Activated naive CD4-positive, alpha-beta T cell treated with anti-CD3 and anti-CD28 coated beads, Interleukin-2, amount 50 U/mL, for 24 hours (primary cell): ENCODE results near the gene CCNY.

Experiments
- H3K27ac Mint-ChIP-seq: one replicate; pipeline ENCODE4 v1.8.0; 2021; ENCODE audit warnings: mild to moderate bottlenecking, mixed read lengths
- H3K27me3 Mint-ChIP-seq: one replicate; pipeline ENCODE4 v1.8.0; 2021; ENCODE audit warnings: mixed read lengths
- H3K36me3 Mint-ChIP-seq: one replicate; pipeline ENCODE4 v1.8.0; 2021; ENCODE audit warnings: mixed read lengths
- H3K4me1 Mint-ChIP-seq: one replicate; pipeline ENCODE4 v1.8.0; 2021; ENCODE audit warnings: mixed read lengths
- H3K4me3 Mint-ChIP-seq: one replicate; pipeline ENCODE4 v1.8.0; 2021; ENCODE audit warnings: mild to moderate bottlenecking, mixed read lengths
- H3K9me3 Mint-ChIP-seq: one replicate; pipeline ENCODE4 v1.8.0; 2021; ENCODE audit warnings: mixed read lengths

The CCNY gene

DNA sequence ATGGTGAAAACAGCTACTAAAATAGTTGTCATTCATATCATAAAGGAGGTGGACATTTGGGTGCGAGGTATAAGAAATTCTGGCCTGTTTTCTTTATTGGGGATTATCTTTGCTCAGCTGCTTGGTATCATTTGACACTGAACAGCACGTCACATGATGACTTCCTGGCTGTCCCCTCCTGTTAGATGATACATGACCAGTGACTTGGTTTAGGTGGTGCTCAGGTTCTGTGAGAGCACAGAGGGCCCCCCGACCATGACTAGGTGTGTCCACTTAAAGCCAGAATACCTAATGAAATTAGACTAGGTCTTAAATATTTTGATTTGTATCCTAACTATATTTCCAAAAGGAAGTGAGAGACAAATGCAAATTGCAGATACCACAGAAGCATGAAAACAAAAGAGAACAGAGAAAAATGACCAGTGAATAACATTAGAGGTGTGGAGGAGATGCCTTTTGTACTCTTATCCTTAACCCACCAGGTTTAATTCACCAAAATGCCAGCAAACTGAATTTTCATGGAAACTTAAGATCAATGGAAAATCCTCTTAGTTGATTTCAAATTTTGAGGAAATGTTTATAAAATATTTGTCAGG lies 218.2 kb downstream of the CCNY start:
- peaks cover 9% of the 10 kb centered on the region for H3K36me3 Mint-ChIP-seq

GRCh38 chr10:35555962-35556930 lies 219.9 kb downstream of the CCNY start:
- no peaks in the 10 kb centered on the region for H3K9me3 Mint-ChIP-seq
- H3K36me3 Mint-ChIP-seq, result peaks cover 10% of the 10 kb centered on the region
- H3K27ac Mint-ChIP-seq, result no peak overlapping the region
- no peaks in the 10 kb centered on the region for H3K27me3 Mint-ChIP-seq
- H3K4me3 Mint-ChIP-seq, result no peak overlapping the region
- peaks cover 3% of the 10 kb centered on the region for H3K4me1 Mint-ChIP-seq

More for the DNA sequence above, 218.2 kb downstream of the CCNY start:
- Mint-ChIP-seq H3K9me3 (no peaks in the 10 kb centered on the region), H3K27me3 (no peaks in the 10 kb centered on the region), H3K4me3 (no peak overlapping the region), H3K27ac (no peak overlapping the region), H3K4me1 (peaks cover 3% of the 10 kb centered on the region)

- Mint-ChIP-seq H3K27ac (no peak overlapping the region), H3K4me3 (no peak overlapping the region), H3K36me3 (peaks cover 12% of the 10 kb centered on the region), H3K9me3 (no peaks in the 10 kb centered on the region), H3K4me1 (peaks cover 5% of the 10 kb centered on the region), H3K27me3 (no peaks in the 10 kb centered on the region)
These were observed 222.0 kb downstream of the CCNY start for GRCh38 chr10:35558276-35558675.

DNA sequence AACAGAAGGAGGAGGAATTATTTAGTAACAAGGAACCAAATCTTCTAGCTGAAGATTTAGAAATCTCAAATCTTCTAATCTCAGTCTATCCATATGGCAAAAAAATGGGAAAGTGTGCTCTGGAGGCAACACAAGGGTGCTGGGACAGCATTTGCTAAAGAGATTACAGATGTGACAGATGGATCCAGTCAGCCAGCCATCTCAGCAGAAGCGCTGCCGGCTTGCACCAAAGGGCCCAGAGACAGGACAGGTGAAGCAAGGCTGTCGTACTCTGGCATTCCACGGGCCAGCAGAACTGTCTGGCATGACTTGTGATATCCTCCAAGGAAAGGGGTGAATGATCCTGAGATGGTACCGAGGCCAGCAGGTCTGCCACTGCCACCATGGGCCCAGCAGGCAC lies 223.1 kb downstream of the CCNY start:
- no peak overlapping the region for H3K4me3 Mint-ChIP-seq
- no peaks in the 10 kb centered on the region for H3K27me3 Mint-ChIP-seq
- H3K27ac Mint-ChIP-seq, result peak overlapping the region; percentile 65
- H3K4me1 Mint-ChIP-seq, result peaks cover 11% of the 10 kb centered on the region
- peaks cover 12% of the 10 kb centered on the region for H3K36me3 Mint-ChIP-seq
- H3K9me3 Mint-ChIP-seq, result no peaks in the 10 kb centered on the region

- H3K9me3 Mint-ChIP-seq, result no peaks in the 10 kb centered on the region
- H3K4me3 Mint-ChIP-seq, result no peak overlapping the region
- peaks cover 11% of the 10 kb centered on the region for H3K4me1 Mint-ChIP-seq
- H3K27me3 Mint-ChIP-seq, result no peaks in the 10 kb centered on the region
- H3K36me3 Mint-ChIP-seq, result peaks cover 14% of the 10 kb centered on the region
- H3K27ac Mint-ChIP-seq, result peak overlapping the region; percentile 77
These were observed 225.4 kb downstream of the CCNY start for GRCh38 chr10:35561715-35562114.

GRCh38 chr10:35562427-35562826 lies 226.1 kb downstream of the CCNY start:
- H3K36me3 Mint-ChIP-seq, result peaks cover 14% of the 10 kb centered on the region
- peaks cover 11% of the 10 kb centered on the region for H3K4me1 Mint-ChIP-seq
- H3K4me3 Mint-ChIP-seq, result no peak overlapping the region
- H3K27me3 Mint-ChIP-seq, result no peaks in the 10 kb centered on the region
- H3K9me3 Mint-ChIP-seq, result no peaks in the 10 kb centered on the region
- no peak overlapping the region for H3K27ac Mint-ChIP-seq

DNA sequence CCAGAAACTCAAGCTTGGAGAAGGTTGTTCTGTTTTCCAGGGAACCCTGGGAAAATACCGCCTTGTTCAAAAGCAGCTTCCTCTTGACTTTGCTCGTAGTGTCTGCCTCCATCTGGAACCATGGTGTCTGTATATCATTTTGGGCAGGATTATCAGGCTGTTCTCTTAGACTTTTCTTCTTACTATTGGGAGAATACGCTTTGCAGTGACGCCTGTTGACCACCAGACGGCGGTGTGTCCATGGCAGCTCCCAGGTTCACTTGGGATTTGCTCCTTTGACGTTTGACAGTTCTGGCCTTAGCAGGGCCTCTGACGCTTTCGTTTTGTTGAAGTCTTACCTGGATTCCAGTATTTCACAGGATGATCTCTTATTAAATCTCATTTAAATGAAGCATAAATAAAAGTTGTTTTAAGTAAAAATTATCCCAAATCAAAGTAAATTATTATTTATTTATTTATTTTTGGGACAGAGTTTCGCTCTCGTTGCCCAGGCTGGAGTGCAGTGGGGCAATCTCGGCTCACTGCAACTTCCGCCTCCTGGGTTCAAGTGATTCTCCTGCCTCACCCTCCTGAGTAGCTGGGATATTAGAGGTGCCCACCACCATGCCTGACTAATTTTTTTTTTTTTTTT lies 227.1 kb downstream of the CCNY start:
- H3K4me3 Mint-ChIP-seq, result no peak overlapping the region
- no peaks in the 10 kb centered on the region for H3K9me3 Mint-ChIP-seq
- H3K27ac Mint-ChIP-seq, result no peak overlapping the region
- H3K36me3 Mint-ChIP-seq, result peaks cover 15% of the 10 kb centered on the region
- peaks cover 11% of the 10 kb centered on the region for H3K4me1 Mint-ChIP-seq
- no peaks in the 10 kb centered on the region for H3K27me3 Mint-ChIP-seq

DNA sequence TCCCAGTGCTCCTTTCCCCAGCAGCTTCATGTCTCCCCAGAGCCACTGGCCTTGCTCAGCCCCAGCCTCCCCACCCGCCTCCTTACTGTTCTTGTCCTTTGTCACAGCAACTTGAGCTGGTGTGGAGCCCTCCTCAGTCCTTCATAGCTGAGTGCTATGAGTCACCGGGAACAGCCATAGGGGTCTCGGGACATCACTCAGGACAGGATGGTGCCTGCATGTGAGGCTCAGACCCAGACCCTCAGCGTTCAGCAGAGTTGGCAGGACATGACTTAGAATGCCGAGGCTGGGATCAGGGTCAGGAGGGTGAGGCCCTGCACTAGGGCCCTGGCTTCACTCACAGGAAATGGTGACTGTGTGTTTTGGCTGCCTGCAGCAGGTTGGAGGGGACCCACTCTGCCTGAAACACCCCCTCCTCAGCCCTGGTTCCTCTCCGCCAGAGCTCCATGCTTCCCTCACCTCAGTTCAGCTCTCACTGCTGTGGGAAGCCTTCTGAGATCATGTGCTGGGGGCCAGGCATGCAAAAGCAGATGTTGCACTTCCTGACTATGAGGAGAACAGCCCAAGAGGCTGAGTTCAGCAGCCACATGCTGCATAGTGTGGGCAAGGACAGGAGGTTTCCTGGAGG lies 228.1 kb downstream of the CCNY start:
- H3K4me3 Mint-ChIP-seq, result no peak overlapping the region
- peaks cover 16% of the 10 kb centered on the region for H3K36me3 Mint-ChIP-seq
- H3K9me3 Mint-ChIP-seq, result no peaks in the 10 kb centered on the region
- no peaks in the 10 kb centered on the region for H3K27me3 Mint-ChIP-seq
- no peak overlapping the region for H3K27ac Mint-ChIP-seq
- H3K4me1 Mint-ChIP-seq, result peaks cover 8% of the 10 kb centered on the region

GRCh38 chr10:35565602-35566081 lies 229.3 kb downstream of the CCNY start:
- Mint-ChIP-seq H3K36me3 (peaks cover 15% of the 10 kb centered on the region), H3K4me3 (no peak overlapping the region), H3K9me3 (no peaks in the 10 kb centered on the region), H3K27ac (no peak overlapping the region), H3K27me3 (no peaks in the 10 kb centered on the region), H3K4me1 (peaks cover 8% of the 10 kb centered on the region)

DNA sequence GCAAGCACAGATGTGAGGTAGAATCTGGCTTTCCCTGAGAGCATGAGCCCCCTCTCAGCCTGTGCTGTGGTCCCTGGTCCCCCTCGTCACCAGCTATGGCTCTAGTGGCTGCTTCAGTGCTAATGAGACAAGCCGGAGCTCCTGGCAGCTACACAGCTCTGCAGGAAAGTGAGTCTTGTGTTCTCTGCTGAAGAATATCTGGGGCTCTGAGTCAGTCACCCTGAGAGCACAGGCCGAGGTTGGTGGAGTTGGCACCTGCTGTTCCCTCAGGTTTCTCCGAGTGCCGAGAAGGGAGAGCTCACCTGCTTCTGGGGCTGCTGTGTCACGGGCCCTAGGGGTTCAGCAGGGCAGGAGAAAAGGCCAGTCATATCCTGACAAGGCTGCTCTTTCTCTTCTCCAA lies 231.6 kb downstream of the CCNY start:
- Mint-ChIP-seq H3K36me3 (peaks cover 19% of the 10 kb centered on the region), H3K4me3 (no peak overlapping the region), H3K27me3 (no peaks in the 10 kb centered on the region), H3K9me3 (no peaks in the 10 kb centered on the region), H3K4me1 (peaks cover 8% of the 10 kb centered on the region), H3K27ac (no peak overlapping the region)

DNA sequence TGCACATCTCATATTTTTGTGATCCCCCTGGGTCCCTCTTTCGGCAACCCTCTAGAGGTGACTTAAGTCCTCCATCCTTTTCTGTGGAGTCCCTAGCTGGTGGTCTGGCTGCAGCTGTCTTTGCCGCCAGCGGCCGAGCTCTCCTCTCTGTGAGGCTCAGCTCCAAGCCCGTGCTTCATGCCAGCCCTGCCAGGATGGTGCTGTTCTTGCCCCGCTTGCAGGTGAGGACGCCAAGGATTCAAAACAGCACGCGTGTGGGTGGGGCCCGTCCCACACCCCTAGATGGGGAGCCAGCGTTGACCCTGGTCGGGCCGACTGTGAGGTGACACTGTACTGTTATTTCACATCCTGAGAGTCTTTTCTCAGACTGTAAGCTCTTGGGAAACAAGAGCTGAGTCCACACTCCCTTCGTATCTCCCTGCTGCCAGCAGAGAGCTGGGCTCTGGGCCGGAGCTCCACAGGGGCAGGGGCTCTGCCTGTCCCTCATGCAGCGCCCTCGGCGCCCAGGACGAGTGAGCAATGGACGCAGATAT lies 232.2 kb downstream of the CCNY start:
- peaks cover 21% of the 10 kb centered on the region for H3K36me3 Mint-ChIP-seq
- H3K27me3 Mint-ChIP-seq, result no peaks in the 10 kb centered on the region
- H3K4me1 Mint-ChIP-seq, result peaks cover 4% of the 10 kb centered on the region
- H3K9me3 Mint-ChIP-seq, result no peaks in the 10 kb centered on the region
- no peak overlapping the region for H3K4me3 Mint-ChIP-seq
- no peak overlapping the region for H3K27ac Mint-ChIP-seq

GRCh38 chr10:35569111-35569707 lies 232.9 kb downstream of the CCNY start:
- Mint-ChIP-seq H3K4me3 (no peak overlapping the region), H3K27ac (no peak overlapping the region), H3K27me3 (no peaks in the 10 kb centered on the region), H3K9me3 (no peaks in the 10 kb centered on the region), H3K36me3 (peaks cover 24% of the 10 kb centered on the region), H3K4me1 (peaks cover 2% of the 10 kb centered on the region)

DNA sequence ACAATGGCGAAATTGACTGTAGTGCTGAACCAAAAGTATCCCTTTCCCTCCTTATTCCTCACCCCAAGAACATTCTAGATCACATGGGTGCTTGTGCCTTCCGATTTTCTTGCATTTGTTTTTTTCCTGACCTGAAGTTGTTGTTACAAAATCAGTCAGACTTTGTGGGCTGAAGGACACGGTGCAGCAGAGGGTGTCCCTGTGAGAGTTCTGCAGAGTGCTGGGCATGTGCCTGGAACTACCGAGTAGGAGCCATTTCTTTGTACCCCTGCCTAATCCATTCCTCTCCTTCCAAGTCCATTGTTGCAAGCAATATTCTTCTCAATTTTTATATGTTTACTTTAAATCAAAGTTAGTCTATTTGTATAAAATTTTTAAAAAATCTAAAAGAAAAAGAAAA lies 233.5 kb downstream of the CCNY start:
- peaks cover 28% of the 10 kb centered on the region for H3K36me3 Mint-ChIP-seq
- no peaks in the 10 kb centered on the region for H3K4me1 Mint-ChIP-seq
- no peak overlapping the region for H3K4me3 Mint-ChIP-seq
- no peak overlapping the region for H3K27ac Mint-ChIP-seq
- no peaks in the 10 kb centered on the region for H3K9me3 Mint-ChIP-seq
- H3K27me3 Mint-ChIP-seq, result no peaks in the 10 kb centered on the region

DNA sequence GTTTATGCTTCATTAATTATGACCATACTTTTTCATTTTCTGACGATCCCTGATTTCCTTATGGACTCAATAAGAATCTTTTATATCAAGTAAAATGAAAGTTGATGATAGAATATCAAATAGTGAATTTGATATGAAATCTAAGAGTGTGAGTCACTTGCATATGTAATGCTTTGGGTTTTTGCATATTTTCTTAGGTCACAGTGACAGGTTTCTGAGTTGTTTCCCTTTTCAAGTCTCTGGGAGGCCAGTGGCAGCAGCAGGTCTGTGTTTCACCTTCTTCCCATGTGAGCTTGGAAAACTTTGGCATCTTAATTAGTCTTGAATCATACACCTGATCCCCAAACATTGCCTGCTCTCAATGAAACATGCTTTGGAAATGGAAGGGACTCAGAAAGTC lies 234.1 kb downstream of the CCNY start:
- no peak overlapping the region for H3K4me3 Mint-ChIP-seq
- H3K36me3 Mint-ChIP-seq, result peaks cover 29% of the 10 kb centered on the region
- H3K27me3 Mint-ChIP-seq, result no peaks in the 10 kb centered on the region
- no peaks in the 10 kb centered on the region for H3K9me3 Mint-ChIP-seq
- H3K27ac Mint-ChIP-seq, result peak overlapping the region; percentile 17
- no peaks in the 10 kb centered on the region for H3K4me1 Mint-ChIP-seq

DNA sequence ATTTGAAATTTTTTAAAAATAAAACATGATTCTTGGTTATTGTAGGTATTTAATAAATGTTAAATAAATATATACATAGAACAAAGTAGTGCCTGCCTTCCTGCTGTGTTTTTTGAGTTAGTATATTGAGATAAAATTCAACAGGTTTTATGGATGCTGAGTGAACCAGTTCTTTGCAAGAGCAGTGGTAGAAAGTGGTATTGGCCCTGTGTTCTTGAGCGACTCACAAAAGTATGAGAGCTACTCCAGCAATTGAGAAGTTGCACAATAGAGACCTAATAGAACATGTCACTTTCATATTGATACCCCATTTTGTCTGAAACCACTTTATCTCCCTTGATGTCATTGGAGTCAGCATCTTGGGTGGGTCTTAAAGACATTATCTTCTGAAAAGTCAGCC lies 236.3 kb downstream of the CCNY start:
- no peak overlapping the region for H3K4me3 Mint-ChIP-seq
- no peaks in the 10 kb centered on the region for H3K4me1 Mint-ChIP-seq
- H3K36me3 Mint-ChIP-seq, result peaks cover 28% of the 10 kb centered on the region
- H3K27me3 Mint-ChIP-seq, result no peaks in the 10 kb centered on the region
- no peak overlapping the region for H3K27ac Mint-ChIP-seq
- no peaks in the 10 kb centered on the region for H3K9me3 Mint-ChIP-seq
